Tibial artery (tissue), 4 donors: ENCODE measurements around the gene KRT23.
"Not testable (repeated sequence)": the region's sequence is repeated elsewhere in the genome, so short reads cannot be mapped to it uniquely, and the experiment has no call there.

Experiments
- DNase-seq, 2 donors: peaks; one replicate each; pipeline ENCODE4 v3.0.0-alpha.2; 2019
- H3K27ac ChIP-seq, 2 donors: fragments of 200-600 bp; sonication (generic) in 1 of 2; 1 replicate in 1 of 2; 2 replicates in 1 of 2; pipeline ENCODE4 v1.5.1; 2018 to 2019; ENCODE audit warnings: mild to moderate bottlenecking in 1 of 2
- H3K27me3 ChIP-seq, 2 donors: fragments of 200-600 bp; sonication (generic) in 1 of 2; one replicate each; pipeline versions ENCODE4 v1.5.1 to v1.6.0; 2016 to 2019
- H3K36me3 ChIP-seq, 3 donors: fragments of 200-600 bp; sonication (generic) in 2 of 3; one replicate each; pipeline ENCODE4 v1.5.1; 2016 to 2019; ENCODE audit warnings: mild to moderate bottlenecking in 2 of 3
- H3K4me1 ChIP-seq, 4 donors: fragments of 200-600 bp; sonication (generic) in 2 of 4; 1 replicate in 3 of 4; 2 replicates in 1 of 4; pipeline ENCODE4 v1.5.1; 2016 to 2019
- H3K4me3 ChIP-seq, 2 donors: fragments of 200-600 bp; sonication (generic) in 1 of 2; 1 replicate in 1 of 2; 2 replicates in 1 of 2; pipeline ENCODE4 v1.5.1; 2018 to 2019; ENCODE audit warnings: mild to moderate bottlenecking in 2 of 2
- H3K9me3 ChIP-seq, 3 donors: fragments of 200-600 bp; sonication (generic) in 1 of 3; one replicate each; pipeline ENCODE4 v1.5.1; 2016 to 2019
- CTCF ChIP-seq, 2 experiments: fragments of 200-600 bp in 1 of 2; fragments of 450-650 bp in 1 of 2; IDR thresholded peaks; one replicate each; pipeline ENCODE4 v1.5.1; 2017 to 2019; ENCODE audit warnings: antibody characterized with exemption in 2 of 2, mild to moderate bottlenecking in 1 of 2, moderate library complexity in 1 of 2
- intact Hi-C: fragments of 100-400 bp; cut with DNase I; formaldehyde crosslinking; loops from one replicate; pipeline ENCODE4 v1.15.0; 2023; ENCODE audit warnings: low total_unique reads

The KRT23 gene

GRCh38 chr17:40935624-40936023, 1.8 kb downstream of the KRT23 start:
- no peak overlapping the region for H3K27ac ChIP-seq
- intact Hi-C loops: no loop called here
- no peak for DNase-seq
- H3K9me3 ChIP-seq: no peaks in the 10 kb centered on the region
- no peak for TF ChIP-seq CTCF (IDR thresholded peaks at IDR 0.05)
- H3K27me3 ChIP-seq: no peaks in the 10 kb centered on the region
- peaks cover 0 to 5% (median 0%) of the 10 kb centered on the region in 4 donors for H3K4me1 ChIP-seq
- H3K36me3 ChIP-seq: no peaks in the 10 kb centered on the region
- no peak overlapping the region for H3K4me3 ChIP-seq

GRCh38 chr17:40932608-40933007, 4.8 kb downstream of the KRT23 start:
- no peak for DNase-seq
- peaks cover 0 to 5% (median 0%) of the 10 kb centered on the region in 4 donors for H3K4me1 ChIP-seq
- intact Hi-C loops: no loop called here
- no peak overlapping the region for H3K27ac ChIP-seq
- TF ChIP-seq CTCF (IDR thresholded peaks at IDR 0.05): no peak
- no peak overlapping the region for H3K4me3 ChIP-seq
- no peaks in the 10 kb centered on the region for H3K36me3 ChIP-seq
- H3K9me3 ChIP-seq: no peaks in the 10 kb centered on the region
- H3K27me3 ChIP-seq: no peaks in the 10 kb centered on the region

- intact Hi-C loops: no loop called here
- no peak for TF ChIP-seq CTCF (IDR thresholded peaks at IDR 0.05)
Measured at GRCh38 chr17:40931311-40931710, 6.1 kb downstream of the KRT23 start.

GRCh38 chr17:40926341-40926740, 11.1 kb downstream of the KRT23 start:
- H3K27ac ChIP-seq: no peak overlapping the region
- no peak for DNase-seq
- TF ChIP-seq CTCF (IDR thresholded peaks at IDR 0.05): no peak

More at GRCh38 chr17:40931311-40931710, 6.1 kb downstream of the KRT23 start:
- no peaks in the 10 kb centered on the region for H3K4me1 ChIP-seq
- no peaks in the 10 kb centered on the region for H3K36me3 ChIP-seq
- H3K9me3 ChIP-seq: no peaks in the 10 kb centered on the region
- no peak overlapping the region for H3K4me3 ChIP-seq
- no peak overlapping the region for H3K27ac ChIP-seq
- peaks cover 0 to 2% of the 10 kb centered on the region in 2 donors for H3K27me3 ChIP-seq
- DNase-seq: no peak

GRCh38 chr17:40922239-40922638, 15.2 kb downstream of the KRT23 start:
- TF ChIP-seq CTCF (IDR thresholded peaks at IDR 0.05): no peak
- peak; percentile 80 to 83 for DNase-seq
- Histone ChIP-seq H3K4me3 (no peak overlapping the region), H3K9me3 (no peaks in the 10 kb centered on the region), H3K27me3 (no peaks in the 10 kb centered on the region), H3K27ac (peak overlapping the region; percentile 51 to 52), H3K36me3 (no peaks in the 10 kb centered on the region), H3K4me1 (peaks cover 0 to 10% (median 0%) of the 10 kb centered on the region in 4 donors)
- intact Hi-C loops: no loop called here

More at GRCh38 chr17:40926341-40926740, 11.1 kb downstream of the KRT23 start:
- Histone ChIP-seq H3K4me3 (no peak overlapping the region), H3K27me3 (peaks cover 0 to 2% of the 10 kb centered on the region in 2 donors), H3K36me3 (no peaks in the 10 kb centered on the region), H3K4me1 (peaks cover 0 to 10% (median 0%) of the 10 kb centered on the region in 4 donors), H3K9me3 (no peaks in the 10 kb centered on the region)
- intact Hi-C loops: no loop called here

- intact Hi-C loops: no loop called here
Measured at GRCh38 chr17:40921026-40921425, 16.4 kb downstream of the KRT23 start.

GRCh38 chr17:40917116-40917515, 20.3 kb downstream of the KRT23 start:
- H3K36me3 ChIP-seq, DNase-seq, H3K27ac ChIP-seq, H3K4me3 ChIP-seq, H3K9me3 ChIP-seq, H3K27me3 ChIP-seq: not testable (repeated sequence)
- H3K4me1 ChIP-seq: peaks cover 0 to 11% (median 2%) of the 10 kb centered on the region in 4 donors
- intact Hi-C loops: loop anchor here (10.0 kb wide), 1 partner anchor 408 kb away; no protein-coding TSS in a partner anchor

More at GRCh38 chr17:40921026-40921425, 16.4 kb downstream of the KRT23 start:
- H3K36me3 ChIP-seq: no peaks in the 10 kb centered on the region
- TF ChIP-seq CTCF (IDR thresholded peaks at IDR 0.05): no peak
- H3K27me3 ChIP-seq: no peaks in the 10 kb centered on the region
- H3K27ac ChIP-seq: no peak overlapping the region
- no peak for DNase-seq
- H3K9me3 ChIP-seq: no peaks in the 10 kb centered on the region
- H3K4me3 ChIP-seq: no peak overlapping the region
- peaks cover 0 to 10% (median 0%) of the 10 kb centered on the region in 4 donors for H3K4me1 ChIP-seq
